DND-41 (cell line): ENCODE data around the gene PLEKHO1.

Experiments used
- EZH2 ChIP-seq: IDR thresholded peaks from 3 replicates; pipeline ENCODE4 v1.6.1; 2012; ENCODE audit warnings: borderline replicate concordance, low read depth, mild to moderate bottlenecking, moderate library complexity, low read length, inconsistent platforms; ENCODE audit not compliant: severe bottlenecking
- TF ChIP-seq, protein P1 (sequence below): IDR thresholded peaks from 2 replicates; pipeline ENCODE4 v1.5.1; 2012; ENCODE audit warnings: borderline replicate concordance, low read length, moderate library complexity, mild to moderate bottlenecking; ENCODE audit not compliant: poor library complexity, severe bottlenecking; ENCODE audit errors: extremely low read depth

GRCh38 chr1:150111670-150112069 lies 38.0 kb upstream of the PLEKHO1 start:
- TF ChIP-seq, protein P1, sequence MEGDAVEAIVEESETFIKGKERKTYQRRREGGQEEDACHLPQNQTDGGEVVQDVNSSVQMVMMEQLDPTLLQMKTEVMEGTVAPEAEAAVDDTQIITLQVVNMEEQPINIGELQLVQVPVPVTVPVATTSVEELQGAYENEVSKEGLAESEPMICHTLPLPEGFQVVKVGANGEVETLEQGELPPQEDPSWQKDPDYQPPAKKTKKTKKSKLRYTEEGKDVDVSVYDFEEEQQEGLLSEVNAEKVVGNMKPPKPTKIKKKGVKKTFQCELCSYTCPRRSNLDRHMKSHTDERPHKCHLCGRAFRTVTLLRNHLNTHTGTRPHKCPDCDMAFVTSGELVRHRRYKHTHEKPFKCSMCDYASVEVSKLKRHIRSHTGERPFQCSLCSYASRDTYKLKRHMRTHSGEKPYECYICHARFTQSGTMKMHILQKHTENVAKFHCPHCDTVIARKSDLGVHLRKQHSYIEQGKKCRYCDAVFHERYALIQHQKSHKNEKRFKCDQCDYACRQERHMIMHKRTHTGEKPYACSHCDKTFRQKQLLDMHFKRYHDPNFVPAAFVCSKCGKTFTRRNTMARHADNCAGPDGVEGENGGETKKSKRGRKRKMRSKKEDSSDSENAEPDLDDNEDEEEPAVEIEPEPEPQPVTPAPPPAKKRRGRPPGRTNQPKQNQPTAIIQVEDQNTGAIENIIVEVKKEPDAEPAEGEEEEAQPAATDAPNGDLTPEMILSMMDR = no peak
- TF ChIP-seq EZH2 = no peak
